Left lobe of liver (tissue), 2 donors: ENCODE results near the gene ACBD6. TPM values are rescaled to one million over a fixed set of nuclear protein-coding genes. Genes with fewer than 3 reads are reported as not detected.

Experiments
- ATAC-seq: fragments of 200-7000 bp; cut with Tn5 transposase; one replicate; pipeline ENCODE4 v1.9.1; 2020; ENCODE audit warnings: mild to moderate bottlenecking, moderate library complexity
- DNase-seq: peaks from one replicate; pipeline ENCODE4 v3.0.0-alpha.2; 2020; ENCODE audit warnings: low spot score
- total RNA-seq: library from RNA; stranded (reverse); gene quantifications from one replicate; pipeline ENCODE4 v1.2.1, GENCODE V29; 2021
- donor health status: DM: no; HTN: no; CAD: no; lungs with moderate emphysema.
- donor health status: DM: no; HTN: yes; CAD: no.

The ACBD6 gene
- total RNA-seq, 1 donor from 2014 or later: 11.1 TPM

DNA sequence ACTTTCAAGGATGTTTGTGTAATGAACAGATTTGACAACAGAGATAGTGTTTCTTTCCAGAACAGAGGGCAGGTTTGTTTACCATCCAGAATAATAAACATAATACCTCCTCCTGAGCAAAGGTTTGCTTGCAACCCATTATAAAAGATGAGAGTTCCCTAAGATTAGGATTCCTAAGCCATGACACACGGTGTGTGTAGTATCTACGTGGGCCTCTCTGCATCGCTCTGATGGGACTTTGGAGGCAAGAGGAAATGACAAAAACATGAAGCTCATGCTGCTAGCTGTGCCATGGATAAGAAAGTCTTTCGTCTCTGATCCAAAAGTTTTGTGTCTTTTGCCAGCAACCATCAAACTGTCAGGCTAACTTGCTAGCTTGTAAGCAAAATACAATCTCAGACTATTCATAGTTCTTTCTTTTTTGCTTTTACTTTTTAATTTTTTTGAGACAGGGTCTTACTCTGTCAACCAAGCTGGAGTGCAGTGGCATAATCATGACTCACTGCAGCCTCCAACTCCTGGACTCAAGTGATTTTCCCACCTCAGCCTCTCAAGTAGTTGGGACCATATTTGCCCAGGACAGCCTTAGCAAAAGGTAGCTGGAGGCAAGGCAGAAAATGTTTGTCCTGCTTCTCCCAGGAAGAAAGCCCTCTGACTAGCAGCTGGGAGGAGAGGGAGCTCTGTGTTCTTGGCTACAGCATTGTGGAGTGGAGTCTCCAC, 191.2 kb downstream of the ACBD6 start:
- ATAC-seq (no peak), DNase-seq (no peak)

- ATAC-seq: no peak
- no peak for DNase-seq
These were observed 192.3 kb downstream of the ACBD6 start for GRCh38 chr1:180310095-180310494.

DNA sequence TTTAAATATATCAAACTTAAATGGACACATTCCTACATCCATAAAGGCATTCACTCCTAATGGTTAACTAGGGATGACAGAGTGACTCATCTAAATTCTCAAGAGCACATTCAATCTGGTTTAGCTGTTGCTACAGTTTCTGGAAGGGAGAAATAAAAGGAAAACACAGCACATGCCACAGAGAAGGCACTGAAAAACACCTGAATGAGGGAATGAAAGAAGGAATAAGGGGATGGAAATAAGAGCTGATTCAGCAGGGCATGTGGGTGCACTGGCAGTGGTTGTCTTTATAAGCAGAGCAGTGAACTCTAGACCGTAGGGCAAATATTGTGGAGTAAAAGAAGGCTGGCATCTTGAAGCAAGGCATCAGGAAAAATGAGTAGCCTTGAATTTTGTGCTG, 193.0 kb downstream of the ACBD6 start:
- DNase-seq (no peak), ATAC-seq (no peak)

GRCh38 chr1:180301135-180301742, 201.1 kb downstream of the ACBD6 start:
- DNase-seq: no peak
- no peak for ATAC-seq

DNA sequence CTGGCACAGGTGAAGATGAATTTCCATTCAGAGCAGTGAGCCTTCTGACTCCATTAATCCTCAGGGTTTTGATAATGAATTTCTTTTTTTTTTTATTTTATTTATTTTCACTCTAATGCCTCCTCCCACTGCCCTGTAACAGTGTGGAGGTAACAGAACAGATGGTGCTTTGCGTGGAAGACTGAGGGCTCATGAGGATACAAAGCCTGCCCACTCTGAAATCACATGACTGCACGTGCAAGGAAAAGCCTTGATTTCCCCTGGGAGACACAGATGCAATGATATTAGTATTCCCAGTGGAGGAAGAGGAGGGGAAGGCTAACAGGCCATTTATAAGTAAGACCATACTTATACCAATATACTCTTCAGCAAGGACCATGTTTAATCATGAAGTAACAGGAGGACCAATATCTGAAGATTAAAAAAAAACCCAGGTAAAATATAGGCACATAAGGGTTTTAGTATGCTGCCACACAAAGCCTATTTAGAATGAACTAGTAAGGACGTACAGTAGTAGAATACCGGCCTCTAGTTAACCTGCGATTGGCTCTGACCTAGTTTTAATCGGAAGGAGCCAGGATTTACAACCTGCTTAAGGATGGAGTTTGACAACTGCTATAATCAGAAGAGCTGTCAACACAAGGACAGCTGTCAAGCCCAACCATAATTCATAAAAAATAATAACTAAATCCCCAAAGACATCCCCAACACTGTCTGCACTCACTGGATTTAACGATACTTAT, 202.7 kb downstream of the ACBD6 start:
- no peak for DNase-seq
- ATAC-seq: no peak

- DNase-seq (no peak), ATAC-seq (no peak)
These were observed 206.4 kb downstream of the ACBD6 start for GRCh38 chr1:180295999-180296398.

DNA sequence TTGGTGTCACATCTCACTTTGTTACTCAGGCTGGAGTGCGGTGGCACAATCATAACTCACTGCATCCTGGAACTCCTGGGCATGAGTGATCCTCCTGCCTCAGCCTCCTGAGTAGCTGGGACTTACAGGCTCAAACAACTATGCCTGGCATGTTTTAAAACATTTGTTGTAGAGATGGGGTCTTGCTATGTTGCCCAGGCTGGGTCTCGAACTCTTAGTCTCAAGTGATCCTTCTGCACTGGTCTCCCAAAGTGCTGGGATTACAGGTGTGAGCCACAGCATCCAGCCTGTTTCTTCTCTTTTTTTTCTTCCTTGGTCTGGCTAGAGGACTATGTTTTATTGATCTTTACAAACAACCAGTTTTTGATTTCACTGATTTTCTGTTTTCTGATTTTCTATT, 207.7 kb downstream of the ACBD6 start:
- ATAC-seq: no peak

GRCh38 chr1:180291004-180291403, 211.4 kb downstream of the ACBD6 start:
- no peak for DNase-seq
- peak; percentile 76 for ATAC-seq

More for the DNA sequence above, 207.7 kb downstream of the ACBD6 start:
- no peak for DNase-seq

DNA sequence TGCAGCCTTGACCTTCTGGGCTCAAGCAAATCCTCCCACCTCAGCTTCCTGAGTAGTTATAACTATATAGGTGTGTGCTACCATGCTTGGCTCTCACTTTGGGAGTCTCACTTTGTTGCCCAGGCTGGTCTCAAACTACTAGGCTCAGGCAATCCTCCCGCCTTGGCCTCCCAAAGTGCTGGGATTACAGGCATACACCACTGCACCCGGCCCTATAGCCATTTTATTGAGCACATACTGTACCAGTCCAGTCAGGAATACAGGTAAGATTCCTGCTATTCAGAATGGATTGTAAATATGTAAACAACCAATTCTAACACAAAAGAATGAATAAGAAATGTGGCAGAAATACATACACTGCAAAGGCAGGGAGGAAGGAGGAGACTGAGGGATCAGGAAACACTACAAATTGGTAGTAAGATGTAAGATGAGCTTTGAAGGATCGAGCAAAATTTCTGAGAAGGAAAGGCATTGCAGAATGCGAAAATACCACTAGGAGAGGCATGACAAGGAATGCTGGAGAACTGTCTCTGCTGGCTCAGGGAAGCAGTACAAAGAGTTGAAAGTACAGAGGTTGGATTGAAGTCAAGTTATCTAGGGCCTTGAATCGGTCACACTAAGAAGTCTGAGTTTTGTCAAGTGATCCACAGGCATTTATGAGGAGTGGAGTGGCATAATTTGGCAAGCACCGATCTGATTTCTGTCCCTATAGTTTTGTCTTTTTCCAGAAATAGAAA, 211.9 kb downstream of the ACBD6 start:
- DNase-seq (no peak), ATAC-seq (peak; percentile 34)

- DNase-seq (no peak), ATAC-seq (no peak)
These were observed 213.4 kb downstream of the ACBD6 start for GRCh38 chr1:180288940-180289339.

- DNase-seq (no peak), ATAC-seq (peak; percentile 27)
These were observed 214.2 kb downstream of the ACBD6 start for GRCh38 chr1:180287988-180288705.

- DNase-seq (no peak), ATAC-seq (no peak)
These were observed 216.0 kb downstream of the ACBD6 start for GRCh38 chr1:180286417-180286816.

DNA sequence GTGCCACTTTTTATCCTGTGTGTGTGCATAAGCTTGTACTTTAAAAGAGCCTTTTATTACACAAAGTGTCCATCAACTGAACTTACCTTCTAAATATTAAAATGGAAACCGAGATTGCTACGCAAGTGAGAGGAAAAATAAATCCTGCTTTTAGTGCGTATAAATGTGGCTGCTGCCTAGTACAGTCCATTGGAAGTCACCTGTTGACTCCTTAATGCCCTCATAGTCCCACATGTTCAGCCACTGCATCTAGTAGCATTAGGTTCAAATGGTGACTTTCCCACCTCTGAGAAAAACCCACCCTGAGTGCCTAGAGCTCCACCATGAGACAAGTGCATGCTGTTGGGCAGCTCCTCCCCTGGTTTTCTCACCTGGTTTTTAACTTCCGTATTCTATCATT, 219.3 kb downstream of the ACBD6 start:
- ATAC-seq (no peak), DNase-seq (no peak)

- DNase-seq (no peak), ATAC-seq (no peak)
These were observed 219.9 kb downstream of the ACBD6 start for GRCh38 chr1:180282401-180283044.

- DNase-seq (no peak), ATAC-seq (no peak)
These were observed 220.9 kb downstream of the ACBD6 start for GRCh38 chr1:180281490-180281889.

- ATAC-seq (no peak), DNase-seq (no peak)
These were observed 221.8 kb downstream of the ACBD6 start for GRCh38 chr1:180280617-180281016.

DNA sequence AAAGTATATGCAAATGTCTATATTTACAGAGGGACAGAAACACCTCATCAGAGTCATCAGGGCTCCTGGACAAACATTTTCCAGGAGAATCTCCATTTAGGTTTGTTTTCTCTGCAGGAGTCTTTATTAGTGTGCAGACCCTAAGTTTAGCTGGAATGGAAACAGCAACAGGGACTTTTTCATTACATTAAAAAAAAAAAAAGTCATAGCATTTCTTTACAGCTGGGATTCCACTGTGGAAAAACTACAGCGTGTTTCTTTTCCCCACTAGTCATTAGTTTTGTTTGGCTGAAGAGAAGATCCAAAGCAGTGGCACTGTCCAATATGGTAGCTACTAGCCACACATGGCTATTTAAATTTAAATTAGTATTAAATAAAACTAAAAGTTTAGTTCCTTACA, 222.7 kb downstream of the ACBD6 start:
- DNase-seq (no peak), ATAC-seq (no peak)

DNA sequence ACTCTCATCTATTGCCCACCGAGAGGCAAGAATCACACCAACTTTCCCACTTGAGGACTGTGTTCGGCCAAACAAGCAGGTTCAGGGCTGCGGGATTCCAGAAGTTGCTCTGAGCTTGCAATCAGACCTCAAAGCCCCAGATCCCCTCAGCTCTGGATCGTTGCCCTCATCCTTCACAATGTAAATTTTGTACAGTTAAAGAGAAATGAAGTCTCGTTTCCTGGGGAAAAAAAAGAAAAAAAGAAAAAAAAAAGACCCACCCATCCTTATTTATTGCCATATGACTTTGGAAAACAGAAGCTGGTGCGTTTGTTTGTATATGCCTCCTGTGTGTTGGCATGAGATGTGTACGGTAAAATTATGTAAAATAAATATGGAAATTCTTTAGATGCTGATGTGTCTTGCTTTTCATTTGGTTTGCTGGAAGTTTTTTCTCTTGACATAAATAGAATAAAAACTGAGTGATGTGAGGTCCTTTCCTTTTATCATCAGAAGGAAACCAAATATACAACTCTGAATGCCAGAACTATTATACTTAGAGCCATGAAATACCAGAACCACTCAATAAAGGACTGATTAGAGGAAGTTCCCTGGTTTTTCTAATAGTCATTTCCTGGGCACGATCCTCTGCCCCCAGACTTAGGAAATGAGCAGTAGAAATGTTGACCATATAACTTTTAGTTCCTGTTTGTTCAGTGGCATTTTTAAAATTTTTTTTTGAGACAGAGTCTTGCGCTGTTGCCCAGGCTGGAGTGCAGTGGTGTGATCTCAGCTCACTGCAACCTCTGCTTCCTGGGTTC, 223.6 kb downstream of the ACBD6 start:
- ATAC-seq (peak; percentile 32), DNase-seq (no peak)

GRCh38 chr1:180278194-180278515, 224.2 kb downstream of the ACBD6 start:
- no peak for ATAC-seq

More at GRCh38 chr1:180278194-180278515, 224.2 kb downstream of the ACBD6 start:
- DNase-seq: no peak
